ENCODE measurements around the gene TAF4.

TAF4 gene

GRCh38 chr20:61937963-61938838 lies 127.5 kb downstream of the TAF4 start:
- ChIA-PET CTCF (no interaction called here), POLR2A (no interaction called here)
- TF ChIP-seq ELF4 (IDR thresholded peaks at IDR 0.05), result no peak
- no peak for DNase-seq (ENCODE audit: extremely low spot score)

- ChIA-PET POLR2A (no interaction called here), CTCF (no interaction called here)
- no peak for DNase-seq (ENCODE audit: extremely low spot score)
- TF ChIP-seq TARDBP (IDR thresholded peaks at IDR 0.05) (no peak), FOXM1 (IDR thresholded peaks at IDR 0.05; ENCODE audit: borderline replicate concordance) (no peak), FOXK2 (IDR thresholded peaks at IDR 0.05) (no peak), SP1 (IDR thresholded peaks at IDR 0.05) (no peak), ZNF384 (IDR thresholded peaks at IDR 0.05) (no peak)
These were observed 128.3 kb downstream of the TAF4 start for GRCh38 chr20:61937146-61937962.

DNA sequence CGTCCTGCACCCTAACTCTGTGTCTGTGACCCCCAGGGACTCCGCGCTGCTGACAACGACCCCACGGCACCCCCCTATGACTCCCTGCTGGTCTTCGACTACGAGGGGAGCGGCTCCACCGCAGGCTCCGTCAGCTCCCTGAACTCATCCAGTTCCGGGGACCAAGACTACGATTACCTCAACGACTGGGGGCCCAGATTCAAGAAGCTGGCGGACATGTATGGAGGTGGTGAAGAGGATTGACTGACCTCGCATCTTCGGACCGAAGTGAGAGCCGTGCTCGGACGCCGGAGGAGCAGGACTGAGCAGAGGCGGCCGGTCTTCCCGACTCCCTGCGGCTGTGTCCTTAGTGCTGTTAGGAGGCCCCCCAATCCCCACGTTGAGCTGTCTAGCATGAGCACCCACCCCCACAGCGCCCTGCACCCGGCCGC lies 129.0 kb downstream of the TAF4 start:
- CTCF ChIA-PET, result no interaction called here
- TF ChIP-seq FOXK2 (IDR thresholded peaks at IDR 0.05) (no peak), TARDBP (IDR thresholded peaks at IDR 0.05) (no peak), NFRKB (IDR thresholded peaks at IDR 0.05) (no peak), ARNT (IDR thresholded peaks at IDR 0.05) (no peak), FOXM1 (IDR thresholded peaks at IDR 0.05; ENCODE audit: borderline replicate concordance) (no peak), ZNF384 (IDR thresholded peaks at IDR 0.05) (no peak), FOXA1 (IDR thresholded peaks at IDR 0.05) (no peak), L3MBTL2 (conservative IDR thresholded peaks at IDR 0.05) (no peak), HDGF (IDR thresholded peaks at IDR 0.05; ENCODE audit: borderline replicate concordance) (no peak), ELF4 (IDR thresholded peaks at IDR 0.05) (no peak)
- TF ChIP-seq, protein P1, sequence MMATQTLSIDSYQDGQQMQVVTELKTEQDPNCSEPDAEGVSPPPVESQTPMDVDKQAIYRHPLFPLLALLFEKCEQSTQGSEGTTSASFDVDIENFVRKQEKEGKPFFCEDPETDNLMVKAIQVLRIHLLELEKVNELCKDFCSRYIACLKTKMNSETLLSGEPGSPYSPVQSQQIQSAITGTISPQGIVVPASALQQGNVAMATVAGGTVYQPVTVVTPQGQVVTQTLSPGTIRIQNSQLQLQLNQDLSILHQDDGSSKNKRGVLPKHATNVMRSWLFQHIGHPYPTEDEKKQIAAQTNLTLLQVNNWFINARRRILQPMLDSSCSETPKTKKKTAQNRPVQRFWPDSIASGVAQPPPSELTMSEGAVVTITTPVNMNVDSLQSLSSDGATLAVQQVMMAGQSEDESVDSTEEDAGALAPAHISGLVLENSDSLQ (IDR thresholded peaks at IDR 0.05), result no peak
- no peak for DNase-seq (ENCODE audit: extremely low spot score)
- POLR2A ChIA-PET, result no interaction called here

DNA sequence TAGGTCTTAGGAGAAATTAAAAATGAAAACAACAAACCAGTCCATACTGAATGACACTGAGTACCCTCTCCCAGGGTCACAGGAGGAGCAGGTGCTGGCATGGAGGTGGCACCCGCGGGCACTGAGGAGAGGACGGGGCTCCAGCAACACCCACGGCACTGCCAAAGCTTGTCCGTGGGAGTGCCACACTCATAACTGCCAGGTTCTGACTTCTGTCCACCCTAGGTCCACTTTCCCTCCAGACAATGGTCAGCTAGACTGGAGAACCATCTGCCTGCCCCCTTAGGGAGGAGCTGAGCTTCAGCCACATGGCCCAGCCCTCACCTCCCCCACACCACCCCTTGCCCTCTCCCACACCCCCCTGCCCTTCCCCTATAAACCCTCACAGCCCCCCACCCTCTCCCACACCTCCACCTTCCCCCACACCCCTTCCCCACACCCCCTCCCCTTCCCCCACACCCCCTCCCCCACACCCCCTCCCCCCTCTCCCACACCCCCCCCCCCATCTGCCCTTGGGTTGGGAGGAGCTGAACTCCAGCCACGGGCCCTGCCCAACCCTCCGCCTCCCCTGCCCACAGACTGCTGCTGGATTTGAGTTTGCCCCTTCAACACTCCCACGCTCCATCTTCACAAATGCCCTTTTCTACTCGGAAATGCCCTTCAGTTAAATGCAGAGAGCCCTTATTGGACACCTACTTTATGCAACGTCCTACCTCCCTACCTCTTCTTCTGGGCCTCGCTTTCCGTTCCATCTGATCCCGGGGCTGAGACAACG lies 129.6 kb downstream of the TAF4 start:
- DNase-seq (ENCODE audit: extremely low spot score), result no peak
- CTCF ChIA-PET, result no interaction called here
- POLR2A ChIA-PET, result no interaction called here
- TF ChIP-seq LEF1 (IDR thresholded peaks at IDR 0.05; ENCODE audit: borderline replicate concordance) (no peak), ZNF384 (IDR thresholded peaks at IDR 0.05) (no peak)

DNA sequence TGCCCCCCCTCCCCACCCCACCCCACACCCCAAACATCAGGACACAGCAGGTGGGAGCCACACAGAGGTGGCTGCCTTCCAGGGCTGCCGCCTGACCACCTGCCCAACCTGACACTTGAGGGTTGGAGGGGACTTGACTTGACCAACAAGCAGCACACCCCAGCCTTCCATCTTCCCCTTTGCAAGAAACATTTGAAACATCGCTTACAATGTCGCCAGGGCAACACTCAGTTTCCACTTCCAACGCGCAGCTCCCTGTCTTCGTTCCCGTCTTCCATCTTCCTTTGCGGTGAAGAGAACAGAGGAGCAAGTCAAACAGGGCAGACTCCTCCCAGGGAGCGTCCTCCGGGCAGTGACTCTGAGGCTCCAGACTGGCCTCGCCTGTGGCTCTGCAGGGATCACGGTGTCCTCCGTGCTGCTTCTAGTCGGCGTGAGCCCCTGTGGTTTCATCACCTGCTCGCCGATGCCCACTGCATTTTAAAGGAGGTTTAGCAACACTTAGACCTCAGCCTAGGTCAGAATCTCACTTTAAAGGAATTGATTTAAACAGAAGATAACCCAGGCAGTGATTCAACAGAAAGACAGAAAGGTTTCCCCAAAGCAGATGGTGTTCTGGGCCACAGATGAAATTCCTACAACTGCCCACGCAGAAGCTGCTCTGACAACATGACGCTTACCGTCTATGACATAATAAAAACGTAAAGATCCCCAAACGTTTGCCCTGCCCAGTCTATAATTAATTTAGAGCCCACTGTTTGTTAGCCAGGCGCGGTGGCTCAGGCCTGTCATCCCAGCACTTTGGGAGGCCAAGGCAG lies 130.8 kb downstream of the TAF4 start:
- ChIA-PET POLR2A (no interaction called here), CTCF (no interaction called here)
- DNase-seq (ENCODE audit: extremely low spot score), result no peak
- no peak for TF ChIP-seq SP1 (IDR thresholded peaks at IDR 0.05)
- no peak for TF ChIP-seq FOXM1 (IDR thresholded peaks at IDR 0.05; ENCODE audit: borderline replicate concordance)
- TF ChIP-seq SUZ12 (IDR thresholded peaks at IDR 0.05), result no peak
- TF ChIP-seq TARDBP (IDR thresholded peaks at IDR 0.05), result no peak
- no peak for TF ChIP-seq NFRKB (IDR thresholded peaks at IDR 0.05)
- TF ChIP-seq FOXK2 (IDR thresholded peaks at IDR 0.05), result no peak
- no peak for TF ChIP-seq CTBP1 (IDR thresholded peaks at IDR 0.05; ENCODE audit: borderline replicate concordance)
- TF ChIP-seq HDGF (IDR thresholded peaks at IDR 0.05; ENCODE audit: borderline replicate concordance), result no peak
- TF ChIP-seq, protein P1 (IDR thresholded peaks at IDR 0.05), result no peak
- no peak for TF ChIP-seq ELF4 (IDR thresholded peaks at IDR 0.05)
- no peak for TF ChIP-seq FOXA1 (IDR thresholded peaks at IDR 0.05)

DNA sequence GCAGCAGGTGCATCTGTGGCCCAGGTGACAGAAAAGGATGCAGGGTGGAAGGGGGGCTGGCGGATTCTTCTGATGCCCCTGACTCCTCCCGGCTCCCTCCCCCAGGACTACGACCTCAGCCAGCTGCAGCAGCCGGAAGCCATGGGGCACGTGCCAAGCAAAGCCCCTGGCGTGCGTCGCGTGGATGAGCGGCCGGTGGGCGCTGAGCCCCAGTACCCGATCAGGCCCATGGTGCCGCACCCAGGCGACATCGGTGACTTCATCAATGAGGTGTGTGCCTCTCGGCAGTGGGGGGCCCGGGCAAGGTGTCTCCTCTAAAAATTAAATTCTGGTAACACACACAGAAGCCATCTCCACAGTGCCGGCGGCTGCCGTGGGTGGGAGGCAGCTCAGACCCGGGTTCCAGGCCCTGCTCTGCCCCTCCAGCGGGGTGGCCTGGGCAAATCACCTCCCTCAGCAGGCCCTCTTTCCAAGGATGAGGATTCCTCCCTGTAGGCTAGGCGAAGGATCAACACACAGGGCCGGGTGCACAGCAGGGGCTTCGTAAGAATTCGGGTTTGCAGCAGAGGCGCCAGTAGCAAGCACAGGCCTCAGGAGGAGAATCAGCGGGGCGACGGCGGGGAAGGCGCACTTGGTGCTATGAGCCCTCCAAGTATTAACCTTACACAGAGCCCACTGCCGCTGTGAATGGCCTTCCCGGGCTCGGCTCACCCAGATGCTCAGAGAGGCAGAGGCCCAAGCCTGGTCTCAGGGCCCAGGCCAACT lies 131.5 kb downstream of the TAF4 start:
- CTCF ChIA-PET, result no interaction called here
- DNase-seq (ENCODE audit: extremely low spot score), result no peak

More for the DNA sequence above, 131.5 kb downstream of the TAF4 start:
- TF ChIP-seq ARNT (IDR thresholded peaks at IDR 0.05), result no peak
- no peak for TF ChIP-seq FOXK2 (IDR thresholded peaks at IDR 0.05)
- no peak for TF ChIP-seq SP1 (IDR thresholded peaks at IDR 0.05)
- no peak for TF ChIP-seq NFRKB (IDR thresholded peaks at IDR 0.05)
- TF ChIP-seq L3MBTL2 (conservative IDR thresholded peaks at IDR 0.05), result no peak
- TF ChIP-seq SUZ12 (IDR thresholded peaks at IDR 0.05), result no peak
- no peak for TF ChIP-seq FOXA1 (IDR thresholded peaks at IDR 0.05)
- TF ChIP-seq, protein P1 (IDR thresholded peaks at IDR 0.05), result no peak
- no peak for TF ChIP-seq ELF4 (IDR thresholded peaks at IDR 0.05)
- no peak for TF ChIP-seq FOXM1 (IDR thresholded peaks at IDR 0.05; ENCODE audit: borderline replicate concordance)
- no peak for TF ChIP-seq HDGF (IDR thresholded peaks at IDR 0.05; ENCODE audit: borderline replicate concordance)
- no peak for TF ChIP-seq LEF1 (IDR thresholded peaks at IDR 0.05; ENCODE audit: borderline replicate concordance)
- TF ChIP-seq TARDBP (IDR thresholded peaks at IDR 0.05), result no peak
- TF ChIP-seq ZNF384 (IDR thresholded peaks at IDR 0.05), result no peak
- POLR2A ChIA-PET, result no interaction called here

All from HEK293T (cell line).